GM19463 (cell line): ENCODE measurements around the gene KCTD2.
A peak's percentile ranks its signal among the peaks of the same experiment; 100 is the strongest.

ENCODE experiments used
- ATAC-seq: cut with Tn5 transposase; IDR thresholded peaks from one replicate; pipeline ENCODE4 v1.9.1; 2021; ENCODE audit warnings: mild to moderate bottlenecking, moderate library complexity; ENCODE audit not compliant: unreplicated experiment

Gene KCTD2

GRCh38 chr17:75075597-75076336, 28.7 kb downstream of the KCTD2 start:
- ATAC-seq = no peak

GRCh38 chr17:75077072-75077495, 30.1 kb downstream of the KCTD2 start:
- no peak for ATAC-seq

GRCh38 chr17:75077496-75078283, 30.7 kb downstream of the KCTD2 start:
- peak; percentile 43 for ATAC-seq

- peak; percentile 44 for ATAC-seq
Measured at GRCh38 chr17:75078284-75079022, 31.4 kb downstream of the KCTD2 start.

GRCh38 chr17:75079023-75079373, 32.0 kb downstream of the KCTD2 start:
- no peak for ATAC-seq

- ATAC-seq = no peak
Measured at GRCh38 chr17:75081611-75082540, 34.9 kb downstream of the KCTD2 start.

- ATAC-seq = no peak
Measured at GRCh38 chr17:75082683-75083082, 35.7 kb downstream of the KCTD2 start.

- no peak for ATAC-seq
Measured at GRCh38 chr17:75084039-75084660, 37.1 kb downstream of the KCTD2 start.

GRCh38 chr17:75086496-75087181, 39.6 kb downstream of the KCTD2 start:
- no peak for ATAC-seq

GRCh38 chr17:75087182-75087557, 40.1 kb downstream of the KCTD2 start:
- ATAC-seq = no peak

- peak; percentile 70 for ATAC-seq
Measured at GRCh38 chr17:75087558-75088453, 40.8 kb downstream of the KCTD2 start, which contains the start of gene SLC16A5. SLC16A5 (plus strand) TSS chr17:75087954; CDS start chr17:75093637, 5,683 bp downstream.

- ATAC-seq = no peak
Measured at GRCh38 chr17:75088465-75089417, 41.7 kb downstream of the KCTD2 start.

GRCh38 chr17:75090871-75091854, 44.1 kb downstream of the KCTD2 start:
- ATAC-seq = no peak

- ATAC-seq = no peak
Measured at GRCh38 chr17:75091855-75092327, 44.9 kb downstream of the KCTD2 start.

GRCh38 chr17:75093548-75094158, 46.6 kb downstream of the KCTD2 start:
- no peak for ATAC-seq
